ENCODE measurements around the gene SIPA1L3.

The SIPA1L3 gene

DNA sequence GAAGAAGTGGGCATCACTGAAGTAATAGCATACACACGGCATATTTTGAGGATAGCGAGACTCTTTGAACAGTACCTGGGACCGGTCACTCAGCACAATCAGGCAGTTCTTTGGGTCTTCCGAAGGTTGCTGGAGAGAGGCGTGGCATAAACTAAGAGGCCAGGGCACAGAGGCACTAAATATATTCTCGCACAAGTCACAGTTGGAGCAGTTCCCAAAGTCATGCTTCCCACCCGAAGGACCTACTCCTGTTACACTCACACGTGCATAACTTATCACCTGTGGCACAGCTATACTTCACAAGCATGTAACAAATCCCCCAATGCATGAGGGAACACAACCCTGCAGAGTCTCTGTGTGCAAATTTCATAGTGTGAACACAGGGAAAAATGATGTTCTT is 10.8 kb upstream of the SIPA1L3 start:
- no peak for TF ChIP-seq EZH2phosphoT487 (IDR thresholded peaks at IDR 0.05; ENCODE audit: low read depth)
- Histone ChIP-seq H3K27ac (ENCODE audit: low read length) (no peak overlapping the region), H3K4me2 (ENCODE audit: low read length) (no peak overlapping the region), H3K9me3 (ENCODE audit: insufficient read depth, low read length) (no peaks in the 10 kb centered on the region), H3K27me3 (ENCODE audit: low read depth, low read length) (0 out of 2 replicates have a peak, but pooled peaks cover 11% of the 10 kb centered on the region), H4K20me1 (ENCODE audit: insufficient read depth, low read length) (no peaks in the 10 kb centered on the region), H3K9ac (ENCODE audit: low read length) (no peak overlapping the region), H2AFZ (ENCODE audit: low read depth, low read length) (no peak overlapping the region), H3K4me1 (ENCODE audit: low read length) (peaks cover 5% of the 10 kb centered on the region), H3K36me3 (replicated peaks; ENCODE audit: low read depth, low read length) (no peaks in the 10 kb centered on the region), H3K4me3 (ENCODE audit: low read length) (no peak overlapping the region), H3K79me2 (ENCODE audit: low read length) (no peaks in the 10 kb centered on the region)

DNA sequence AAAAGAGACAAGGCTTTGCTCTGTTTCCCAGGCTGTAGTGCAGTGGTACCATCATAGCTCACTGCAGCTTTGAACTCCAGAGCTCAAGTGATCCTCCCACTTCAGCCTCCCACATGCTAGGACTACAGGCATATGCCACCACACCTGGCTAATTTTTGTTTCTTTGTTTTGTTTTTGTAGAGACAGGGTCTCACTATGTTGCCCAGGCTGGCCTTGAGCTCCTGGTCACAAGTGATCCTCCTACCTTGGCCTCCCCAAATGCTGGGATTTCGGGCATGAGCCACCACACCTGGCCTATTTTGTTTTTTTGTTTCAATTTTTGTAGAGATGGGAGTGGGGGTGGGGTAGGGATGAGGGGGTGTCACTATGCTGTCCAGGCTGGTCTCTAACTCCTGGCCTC is 7.6 kb upstream of the SIPA1L3 start:
- Histone ChIP-seq H3K27ac (ENCODE audit: low read length) (no peak overlapping the region), H3K27me3 (ENCODE audit: low read depth, low read length) (no peaks in the 10 kb centered on the region), H3K9me3 (ENCODE audit: insufficient read depth, low read length) (no peaks in the 10 kb centered on the region), H3K36me3 (replicated peaks; ENCODE audit: low read depth, low read length) (no peaks in the 10 kb centered on the region), H3K79me2 (ENCODE audit: low read length) (no peaks in the 10 kb centered on the region), H4K20me1 (ENCODE audit: insufficient read depth, low read length) (no peaks in the 10 kb centered on the region), H3K9ac (ENCODE audit: low read length) (no peak overlapping the region), H2AFZ (ENCODE audit: low read depth, low read length) (no peak overlapping the region), H3K4me1 (ENCODE audit: low read length) (peaks cover 5% of the 10 kb centered on the region), H3K4me2 (ENCODE audit: low read length) (no peak overlapping the region), H3K4me3 (ENCODE audit: low read length) (no peak overlapping the region)
- TF ChIP-seq, protein P1, sequence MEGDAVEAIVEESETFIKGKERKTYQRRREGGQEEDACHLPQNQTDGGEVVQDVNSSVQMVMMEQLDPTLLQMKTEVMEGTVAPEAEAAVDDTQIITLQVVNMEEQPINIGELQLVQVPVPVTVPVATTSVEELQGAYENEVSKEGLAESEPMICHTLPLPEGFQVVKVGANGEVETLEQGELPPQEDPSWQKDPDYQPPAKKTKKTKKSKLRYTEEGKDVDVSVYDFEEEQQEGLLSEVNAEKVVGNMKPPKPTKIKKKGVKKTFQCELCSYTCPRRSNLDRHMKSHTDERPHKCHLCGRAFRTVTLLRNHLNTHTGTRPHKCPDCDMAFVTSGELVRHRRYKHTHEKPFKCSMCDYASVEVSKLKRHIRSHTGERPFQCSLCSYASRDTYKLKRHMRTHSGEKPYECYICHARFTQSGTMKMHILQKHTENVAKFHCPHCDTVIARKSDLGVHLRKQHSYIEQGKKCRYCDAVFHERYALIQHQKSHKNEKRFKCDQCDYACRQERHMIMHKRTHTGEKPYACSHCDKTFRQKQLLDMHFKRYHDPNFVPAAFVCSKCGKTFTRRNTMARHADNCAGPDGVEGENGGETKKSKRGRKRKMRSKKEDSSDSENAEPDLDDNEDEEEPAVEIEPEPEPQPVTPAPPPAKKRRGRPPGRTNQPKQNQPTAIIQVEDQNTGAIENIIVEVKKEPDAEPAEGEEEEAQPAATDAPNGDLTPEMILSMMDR (IDR thresholded peaks at IDR 0.05; ENCODE audit: low read depth, low read length): no peak
- no peak for TF ChIP-seq EZH2phosphoT487 (IDR thresholded peaks at IDR 0.05; ENCODE audit: low read depth)

DNA sequence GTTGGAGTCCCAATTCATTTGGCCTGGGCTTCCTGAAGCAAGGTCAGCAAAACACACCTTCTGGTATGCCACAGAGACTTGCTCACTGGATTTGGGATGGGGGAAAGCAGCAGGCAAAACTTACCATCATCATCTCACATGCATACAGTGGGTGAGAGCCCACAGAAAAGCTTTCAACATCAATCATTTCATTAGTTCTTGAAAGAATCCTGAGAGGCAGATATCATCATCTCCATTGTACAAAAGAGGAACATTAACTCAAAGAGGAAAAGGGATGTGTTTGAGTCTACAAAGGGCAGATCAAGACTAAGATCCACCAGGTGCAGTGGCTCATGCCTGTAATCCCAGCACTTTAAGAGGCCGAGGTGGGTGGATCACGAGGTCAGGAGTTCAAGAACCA is 7.0 kb upstream of the SIPA1L3 start:
- H3K79me2 ChIP-seq (ENCODE audit: low read length): no peaks in the 10 kb centered on the region
- H3K9me3 ChIP-seq (ENCODE audit: insufficient read depth, low read length): no peaks in the 10 kb centered on the region
- H4K20me1 ChIP-seq (ENCODE audit: insufficient read depth, low read length): no peaks in the 10 kb centered on the region
- no peaks in the 10 kb centered on the region for H3K27me3 ChIP-seq (ENCODE audit: low read depth, low read length)
- no peak overlapping the region for H3K4me2 ChIP-seq (ENCODE audit: low read length)
- peaks cover 5% of the 10 kb centered on the region for H3K4me1 ChIP-seq (ENCODE audit: low read length)
- H3K27ac ChIP-seq (ENCODE audit: low read length): no peak overlapping the region
- H2AFZ ChIP-seq (ENCODE audit: low read depth, low read length): 0 out of 2 replicates have a peak overlapping the region, but pooled peaks have one; percentile 15
- no peak overlapping the region for H3K9ac ChIP-seq (ENCODE audit: low read length)
- no peak overlapping the region for H3K4me3 ChIP-seq (ENCODE audit: low read length)
- no peak for TF ChIP-seq EZH2phosphoT487 (IDR thresholded peaks at IDR 0.05; ENCODE audit: low read depth)
- TF ChIP-seq, protein P1 (IDR thresholded peaks at IDR 0.05; ENCODE audit: low read depth, low read length): no peak
- H3K36me3 ChIP-seq (replicated peaks; ENCODE audit: low read depth, low read length): no peaks in the 10 kb centered on the region

DNA sequence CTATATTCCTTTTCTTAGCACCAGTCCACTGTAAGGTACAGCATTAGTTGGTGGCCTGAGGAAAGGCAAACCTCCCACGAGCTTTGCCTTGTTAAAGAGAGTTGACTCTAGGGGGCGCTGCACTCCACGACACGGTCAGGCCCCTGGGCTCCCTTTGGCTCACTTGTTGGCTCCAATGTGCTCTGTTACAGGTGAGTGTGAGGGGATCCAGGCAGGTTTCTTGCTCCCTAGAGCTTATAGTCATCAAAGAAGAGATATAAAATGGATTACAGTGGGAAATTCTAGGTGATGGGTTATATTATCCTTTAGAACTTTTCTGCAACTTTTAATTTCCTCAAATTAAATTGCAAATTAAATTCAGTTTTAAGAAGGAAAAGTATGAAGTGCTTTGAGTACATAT is 4.3 kb upstream of the SIPA1L3 start:
- Histone ChIP-seq H3K79me2 (ENCODE audit: low read length) (peaks cover 5% of the 10 kb centered on the region), H3K9me3 (ENCODE audit: insufficient read depth, low read length) (no peaks in the 10 kb centered on the region), H3K36me3 (replicated peaks; ENCODE audit: low read depth, low read length) (no peaks in the 10 kb centered on the region), H4K20me1 (ENCODE audit: insufficient read depth, low read length) (no peaks in the 10 kb centered on the region), H3K27ac (ENCODE audit: low read length) (no peak overlapping the region), H2AFZ (ENCODE audit: low read depth, low read length) (no peak overlapping the region), H3K4me2 (ENCODE audit: low read length) (no peak overlapping the region), H3K9ac (ENCODE audit: low read length) (no peak overlapping the region), H3K4me1 (ENCODE audit: low read length) (peaks cover 12% of the 10 kb centered on the region), H3K4me3 (ENCODE audit: low read length) (no peak overlapping the region), H3K27me3 (ENCODE audit: low read depth, low read length) (no peaks in the 10 kb centered on the region)
- TF ChIP-seq, protein P1 (IDR thresholded peaks at IDR 0.05; ENCODE audit: low read depth, low read length): peak; percentile 97
- TF ChIP-seq EZH2phosphoT487 (IDR thresholded peaks at IDR 0.05; ENCODE audit: low read depth): no peak

DNA sequence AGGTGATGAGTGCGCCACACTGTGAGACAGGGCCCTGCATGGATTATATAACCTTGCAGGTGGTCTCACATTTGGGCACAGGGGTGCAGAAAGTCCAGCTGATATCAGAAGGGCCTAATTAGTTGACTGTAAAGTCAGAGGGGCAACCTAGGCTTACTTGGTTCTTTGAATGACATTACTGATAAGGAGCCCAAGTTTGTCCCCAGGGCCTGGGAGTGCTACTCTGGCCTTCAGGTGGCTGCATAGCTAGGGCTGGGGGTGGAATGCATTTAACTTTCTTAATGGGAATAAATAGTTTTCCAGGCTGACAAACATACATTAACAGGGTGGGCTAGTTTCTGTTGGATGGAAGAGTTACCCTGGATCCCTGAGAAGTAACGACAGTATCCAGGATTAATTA is 3.9 kb upstream of the SIPA1L3 start:
- TF ChIP-seq, protein P1 (IDR thresholded peaks at IDR 0.05; ENCODE audit: low read depth, low read length): no peak
- TF ChIP-seq EZH2phosphoT487 (IDR thresholded peaks at IDR 0.05; ENCODE audit: low read depth): no peak
- Histone ChIP-seq H3K9ac (ENCODE audit: low read length) (no peak overlapping the region), H2AFZ (ENCODE audit: low read depth, low read length) (no peak overlapping the region), H3K36me3 (replicated peaks; ENCODE audit: low read depth, low read length) (no peaks in the 10 kb centered on the region), H3K79me2 (ENCODE audit: low read length) (peaks cover 9% of the 10 kb centered on the region), H3K9me3 (ENCODE audit: insufficient read depth, low read length) (no peaks in the 10 kb centered on the region), H3K4me1 (ENCODE audit: low read length) (peaks cover 17% of the 10 kb centered on the region), H3K27me3 (ENCODE audit: low read depth, low read length) (no peaks in the 10 kb centered on the region), H3K4me3 (ENCODE audit: low read length) (no peak overlapping the region), H4K20me1 (ENCODE audit: insufficient read depth, low read length) (no peaks in the 10 kb centered on the region), H3K27ac (ENCODE audit: low read length) (no peak overlapping the region), H3K4me2 (ENCODE audit: low read length) (no peak overlapping the region)

Data from OCI-LY3 (cell line).